CD4-positive, alpha-beta T cell treated with Interleukin-6 at 100 ng/mL for 8 hours (primary cell): ENCODE results near the gene LY6G6D.
"Not testable (repeated sequence)": the region's sequence is repeated elsewhere in the genome, so short reads cannot be mapped to it uniquely, and the experiment has no call there.

ENCODE experiments used
- DNase-seq: peaks from one replicate; pipeline ENCODE4 v3.0.0-alpha.2; 2020; ENCODE audit warnings: mixed read lengths, low spot score

The LY6G6D gene

DNA sequence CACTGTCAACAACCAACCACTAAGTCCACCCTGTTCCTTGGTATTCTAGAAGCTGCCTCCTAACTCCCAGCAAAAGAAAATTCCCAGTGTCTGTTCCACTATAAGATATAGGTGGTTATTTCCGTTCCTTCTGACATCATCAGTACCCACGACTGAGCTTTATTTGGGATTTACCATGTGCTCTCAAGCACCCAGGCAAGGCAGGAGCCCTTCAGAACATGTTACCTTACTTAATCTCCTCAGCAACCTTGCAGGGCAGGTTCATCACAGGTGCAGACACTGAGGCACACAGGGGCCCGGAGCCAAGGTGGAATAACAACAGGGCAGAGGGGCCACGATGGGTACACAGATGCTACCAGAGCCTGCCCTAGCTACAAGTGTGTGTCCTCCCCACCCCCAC, 22.8 kb upstream of the LY6G6D start:
- no peak for DNase-seq

- no peak for DNase-seq
Observed at GRCh38 chr6:31692886-31693285, 22.3 kb upstream of the LY6G6D start.

DNA sequence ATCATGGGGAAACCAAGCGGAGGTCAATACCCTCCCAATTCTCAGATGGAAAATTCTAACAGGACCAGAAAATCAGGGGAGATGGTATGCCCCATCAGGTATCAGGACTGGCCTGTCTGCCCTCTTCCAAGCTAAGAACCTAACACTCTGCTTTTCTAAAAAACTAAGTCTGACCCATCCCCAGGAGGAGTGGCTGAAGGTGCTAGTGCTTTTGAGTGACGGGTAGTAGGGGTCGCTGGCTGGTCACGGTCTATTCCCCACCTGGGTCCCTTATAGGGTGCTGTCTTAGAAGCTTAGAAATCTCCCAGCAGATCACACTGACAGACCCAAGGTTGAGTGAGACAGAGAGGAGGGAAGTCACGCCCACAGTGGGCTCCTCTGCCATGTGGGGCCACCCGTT, 21.6 kb upstream of the LY6G6D start:
- no peak for DNase-seq

DNA sequence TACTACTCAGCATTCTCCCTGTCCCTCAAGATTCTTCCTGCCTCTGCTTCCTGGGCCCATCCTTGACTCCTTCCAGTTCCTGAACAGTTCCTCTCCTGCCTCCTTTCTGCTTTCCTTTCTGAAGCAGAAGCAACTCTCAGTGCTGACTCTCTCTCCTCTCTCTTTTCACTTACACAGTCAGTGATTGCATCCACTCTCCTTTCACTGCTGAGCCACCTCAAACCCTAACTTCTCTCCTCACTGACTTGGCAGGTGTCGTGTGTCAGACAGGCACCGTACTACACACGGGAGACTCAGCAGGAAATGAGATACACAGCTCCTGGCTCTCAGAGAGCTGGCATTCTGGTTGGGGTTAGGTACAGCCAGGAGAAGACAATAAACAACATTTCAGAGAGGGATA, 17.6 kb upstream of the LY6G6D start:
- DNase-seq = no peak

DNA sequence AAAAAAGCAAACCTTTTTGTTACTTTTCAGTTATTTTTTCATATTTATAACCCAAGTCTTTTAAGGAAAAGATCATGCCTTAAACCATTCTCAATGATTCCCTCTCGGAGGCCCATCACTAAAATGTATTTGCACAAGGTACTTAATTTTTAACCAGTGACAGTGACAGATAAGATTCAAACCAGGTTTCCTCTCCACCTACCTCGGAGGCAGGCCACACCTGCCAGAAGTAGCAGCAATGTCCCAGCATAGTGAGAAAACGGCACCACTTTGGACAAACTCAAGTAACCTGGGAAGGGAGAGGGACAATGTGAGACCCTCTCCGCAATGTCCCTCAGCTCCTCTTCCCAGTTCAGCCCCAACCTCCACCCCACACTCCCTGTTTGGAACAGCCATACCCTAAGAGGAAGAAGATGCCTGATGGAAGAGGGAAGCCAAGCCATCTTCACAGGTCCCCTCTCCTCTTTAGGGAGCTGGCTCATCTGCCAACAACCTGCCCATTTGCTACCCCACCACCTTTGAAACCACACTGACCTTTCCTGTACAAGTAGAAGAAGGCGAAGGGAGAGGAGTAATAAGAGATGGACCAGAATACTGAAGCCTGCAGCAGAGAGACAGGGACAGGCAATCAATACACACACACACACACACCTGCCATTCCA, 14.3 kb upstream of the LY6G6D start:
- DNase-seq = no peak

GRCh38 chr6:31701666-31702404, 13.3 kb upstream of the LY6G6D start:
- no peak for DNase-seq

- DNase-seq = no peak
Observed at GRCh38 chr6:31702405-31702818, 12.7 kb upstream of the LY6G6D start.

DNA sequence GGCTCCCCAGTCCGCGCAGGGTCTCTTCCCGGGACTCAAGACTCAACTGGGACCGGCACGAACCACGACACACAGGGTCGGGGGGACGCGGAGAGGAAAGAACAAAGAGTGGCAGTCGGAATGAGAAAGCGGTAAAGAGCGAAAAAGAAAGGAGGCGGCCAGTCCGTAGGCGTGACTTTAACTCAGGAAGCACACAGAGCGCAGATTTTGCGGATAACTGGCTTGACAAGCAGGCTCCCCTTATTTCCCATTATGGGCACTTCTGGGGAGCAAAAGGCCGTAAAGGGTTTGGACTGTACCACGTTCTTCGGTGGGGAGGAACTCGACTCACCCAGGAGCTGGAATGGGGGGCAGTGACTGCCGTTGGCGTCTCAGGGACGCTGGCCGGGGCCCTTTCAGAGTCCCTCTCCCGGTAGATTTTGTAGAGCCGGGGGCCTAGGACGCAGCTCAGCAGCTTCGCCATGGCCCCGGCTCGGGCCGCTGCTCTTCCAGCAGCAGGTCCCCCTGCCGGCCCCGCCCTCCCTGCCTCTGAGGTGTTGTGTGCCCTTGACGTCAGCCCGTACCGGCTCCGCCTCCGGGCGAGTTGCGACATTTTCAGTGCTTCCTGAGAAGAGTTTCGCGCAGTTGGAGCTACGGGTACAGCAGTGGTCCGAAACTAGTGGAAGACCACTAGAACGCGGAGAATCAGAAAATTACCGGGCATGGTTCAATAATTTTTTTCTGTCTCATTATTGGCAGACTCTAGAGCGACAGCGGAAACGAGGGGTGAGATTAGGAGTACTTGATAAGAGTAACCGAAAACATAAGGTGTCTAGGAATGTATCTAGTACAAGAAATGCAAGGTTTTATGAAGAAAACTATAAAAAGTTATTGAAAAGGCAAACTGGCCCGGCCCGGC, 12.1 kb upstream of the LY6G6D start, which contains the start of gene ABHD16A:
ABHD16A (minus strand) TSS at position 506 of the 898 bp plus-strand sequence; CDS start at position 463, 43 bp downstream.
- peak; percentile 98 for DNase-seq

- DNase-seq = no peak
Observed at GRCh38 chr6:31705931-31706330, 9.2 kb upstream of the LY6G6D start.

- DNase-seq = no peak
Observed at GRCh38 chr6:31706599-31706998, 8.5 kb upstream of the LY6G6D start, which contains the start of gene LY6G6F. Gene LY6G6F, plus strand, starts transcription at chr6:31706866. Its CDS starts 41 bp downstream, at chr6:31706907.

DNA sequence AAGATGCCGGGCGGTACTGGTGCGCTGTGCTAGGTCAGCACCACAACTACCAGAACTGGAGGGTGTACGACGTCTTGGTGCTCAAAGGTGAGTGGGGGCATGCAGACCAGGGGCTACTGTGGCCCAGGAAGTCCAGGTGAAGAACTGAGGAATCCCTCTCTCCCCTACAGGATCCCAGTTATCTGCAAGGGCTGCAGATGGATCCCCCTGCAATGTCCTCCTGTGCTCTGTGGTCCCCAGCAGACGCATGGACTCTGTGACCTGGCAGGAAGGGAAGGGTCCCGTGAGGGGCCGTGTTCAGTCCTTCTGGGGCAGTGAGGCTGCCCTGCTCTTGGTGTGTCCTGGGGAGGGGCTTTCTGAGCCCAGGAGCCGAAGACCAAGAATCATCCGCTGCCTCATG, 7.4 kb upstream of the LY6G6D start:
- DNase-seq = no peak

DNA sequence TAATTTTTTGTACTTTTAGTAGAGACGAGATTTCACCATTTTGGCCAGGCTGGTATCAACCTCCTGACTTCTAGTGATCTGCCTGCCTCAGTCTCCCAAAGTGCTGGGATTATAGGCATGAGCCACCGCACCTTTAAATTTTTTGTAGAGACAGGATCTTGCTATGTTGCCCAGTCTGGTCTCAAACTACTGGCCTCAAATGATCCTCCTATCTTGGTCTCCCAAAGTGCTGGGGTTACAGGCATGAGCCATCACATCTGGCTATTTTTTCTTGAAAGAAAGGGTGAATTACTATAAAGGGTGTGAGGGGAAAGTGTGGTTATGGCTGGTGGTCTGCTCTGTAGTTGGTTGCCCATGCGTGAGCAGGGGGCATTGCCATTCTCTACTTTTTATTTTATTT, 6.9 kb upstream of the LY6G6D start:
- DNase-seq = no peak

DNA sequence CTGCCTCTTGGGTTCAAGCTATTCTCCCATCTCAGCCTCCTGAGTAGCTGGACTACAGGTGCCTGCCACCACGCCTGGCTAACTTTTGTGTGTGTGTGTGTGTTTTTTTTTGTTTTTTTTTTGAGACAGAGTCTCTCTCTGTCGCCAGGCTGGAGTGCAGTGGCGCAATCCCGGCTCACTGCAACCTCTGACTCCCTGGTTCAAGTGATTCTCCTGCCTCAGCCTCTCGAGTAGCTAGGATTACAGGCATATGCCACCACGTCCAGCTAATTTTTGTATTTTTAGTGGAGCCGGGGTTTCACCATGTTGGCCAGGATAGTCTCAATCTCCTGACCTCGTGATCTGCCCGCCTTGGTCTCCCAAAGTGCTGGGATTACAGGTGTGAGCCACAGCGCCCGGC, 6.0 kb upstream of the LY6G6D start:
- not testable (repeated sequence) for DNase-seq

DNA sequence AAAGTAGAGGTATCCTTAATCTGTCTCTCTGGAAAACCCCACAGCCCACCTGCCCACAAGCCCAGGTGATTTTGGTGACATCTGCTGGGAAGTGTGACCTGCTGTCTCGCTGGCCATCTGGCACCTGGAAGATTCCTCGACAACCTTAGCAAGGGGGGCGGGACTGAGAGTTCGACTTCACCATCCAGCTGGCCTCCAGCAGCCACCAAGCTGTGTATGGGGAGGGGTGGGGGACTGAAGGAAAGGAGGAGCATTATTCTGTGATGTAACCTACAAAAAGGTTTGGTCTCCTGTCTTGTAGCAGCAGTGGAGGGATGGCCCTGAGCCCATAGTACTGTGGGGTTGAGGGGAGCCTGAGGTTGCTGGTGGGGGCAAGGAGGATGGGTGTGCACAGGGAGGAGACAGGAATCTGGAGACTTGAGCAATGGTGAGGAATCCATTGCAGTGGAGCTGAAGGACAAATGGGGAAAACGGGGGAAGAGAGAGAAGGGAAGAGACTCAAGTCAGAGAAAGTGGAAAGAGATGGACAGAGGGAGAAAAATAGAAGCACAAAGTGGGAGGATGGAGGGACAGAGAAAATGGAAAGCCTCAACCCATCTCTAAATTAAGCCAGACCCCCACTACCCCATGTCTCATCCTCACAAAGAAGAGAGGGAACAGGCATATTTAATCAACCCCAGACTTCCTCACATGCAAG, 4.5 kb upstream of the LY6G6D start:
- DNase-seq = no peak

DNA sequence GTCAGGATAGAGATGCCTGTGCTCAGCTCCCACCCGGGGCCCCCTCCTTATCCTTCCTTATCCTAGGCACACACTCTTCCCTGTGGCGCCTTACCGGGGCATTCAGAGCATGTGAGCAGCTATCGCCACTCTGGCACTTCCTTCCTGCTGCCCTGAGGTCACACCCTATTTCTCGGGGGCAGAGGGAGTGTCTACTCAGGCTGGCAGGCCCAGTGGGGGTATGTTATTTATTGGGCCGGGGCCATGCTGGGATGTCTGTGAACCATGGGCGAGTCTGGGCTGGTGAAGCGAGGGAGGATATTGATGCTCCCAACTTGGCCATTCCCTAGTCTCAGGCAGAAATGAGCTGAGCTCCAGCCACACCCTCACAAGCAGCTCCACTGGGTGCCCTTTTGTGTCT, 3.9 kb upstream of the LY6G6D start:
- DNase-seq = no peak

GRCh38 chr6:31712296-31712695, 2.9 kb upstream of the LY6G6D start:
- DNase-seq = no peak

DNA sequence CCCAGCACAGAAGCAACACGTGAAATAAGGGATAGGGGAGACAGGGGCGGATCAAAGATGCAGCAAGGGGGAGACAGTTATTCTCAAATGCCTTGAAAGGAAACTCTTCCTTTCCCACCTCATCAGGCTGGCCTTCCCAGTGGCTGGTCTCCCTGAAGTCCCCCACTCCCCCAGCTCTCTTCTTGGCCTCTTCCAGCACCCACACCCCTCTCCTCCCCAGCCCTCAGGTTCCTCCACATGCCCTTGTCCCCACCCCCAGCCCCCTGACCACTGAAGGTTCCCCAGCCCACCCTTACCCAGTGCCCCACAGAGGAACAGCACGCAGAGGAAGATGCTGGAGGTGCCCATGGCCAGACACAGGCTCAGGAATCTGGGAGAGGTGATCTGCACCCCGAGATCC, 1.7 kb upstream of the LY6G6D start:
- no peak for DNase-seq

DNA sequence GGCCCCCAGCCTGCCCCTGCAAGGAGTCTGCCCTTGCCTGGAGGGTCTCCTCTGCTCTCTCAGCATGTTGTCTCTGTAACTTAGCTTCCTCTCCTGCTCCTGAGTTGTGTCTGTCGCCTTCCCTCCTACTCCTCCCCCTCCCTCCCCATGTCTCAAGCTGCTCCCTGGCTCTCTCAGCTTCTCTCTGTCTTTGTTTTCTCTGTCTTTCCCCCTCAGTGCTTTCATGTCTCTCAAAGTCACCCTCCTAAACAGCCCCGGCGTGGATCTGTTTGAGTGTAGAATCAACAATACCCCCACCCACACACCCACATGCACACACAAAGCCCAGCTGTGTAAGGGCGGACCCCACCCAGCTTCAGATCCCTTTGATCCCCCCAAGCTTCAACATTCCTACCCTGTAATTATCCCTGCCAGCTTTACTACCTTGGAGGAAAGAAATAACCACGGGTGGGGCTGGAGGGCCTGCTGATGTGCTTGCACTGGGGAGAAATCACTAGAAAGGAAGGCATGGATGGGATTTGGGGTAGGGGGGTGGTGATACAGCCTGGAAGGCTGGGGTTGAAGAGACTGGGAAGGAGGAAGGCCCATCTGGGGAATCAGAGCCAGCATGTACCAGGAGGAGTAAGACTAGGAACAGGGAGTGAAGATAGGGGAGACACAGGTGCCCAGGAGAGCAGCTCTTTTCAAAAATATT, 1.0 kb upstream of the LY6G6D start:
- no peak for DNase-seq

- no peak for DNase-seq
Observed at GRCh38 chr6:31717499-31718222, 2.5 kb downstream of the LY6G6D start.

DNA sequence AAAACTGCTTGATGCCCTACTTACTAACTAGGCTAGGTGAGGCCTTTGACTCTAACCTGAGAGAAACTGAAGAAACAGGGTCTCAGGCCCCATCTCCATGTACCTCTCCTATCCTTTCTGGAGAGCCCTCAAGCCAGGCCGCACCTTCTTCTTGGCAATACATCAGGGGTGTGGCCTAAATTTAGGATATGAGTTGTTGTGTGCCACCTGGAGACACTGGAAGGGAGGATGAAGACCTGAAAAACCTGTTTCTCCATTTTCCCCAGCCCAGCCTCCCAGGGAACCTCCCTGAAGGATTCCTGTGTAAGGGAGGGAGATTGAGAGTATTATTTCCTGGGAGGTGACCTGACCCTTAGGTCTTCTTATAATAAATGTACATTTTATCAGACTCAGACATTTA, 3.1 kb downstream of the LY6G6D start:
- DNase-seq = no peak

DNA sequence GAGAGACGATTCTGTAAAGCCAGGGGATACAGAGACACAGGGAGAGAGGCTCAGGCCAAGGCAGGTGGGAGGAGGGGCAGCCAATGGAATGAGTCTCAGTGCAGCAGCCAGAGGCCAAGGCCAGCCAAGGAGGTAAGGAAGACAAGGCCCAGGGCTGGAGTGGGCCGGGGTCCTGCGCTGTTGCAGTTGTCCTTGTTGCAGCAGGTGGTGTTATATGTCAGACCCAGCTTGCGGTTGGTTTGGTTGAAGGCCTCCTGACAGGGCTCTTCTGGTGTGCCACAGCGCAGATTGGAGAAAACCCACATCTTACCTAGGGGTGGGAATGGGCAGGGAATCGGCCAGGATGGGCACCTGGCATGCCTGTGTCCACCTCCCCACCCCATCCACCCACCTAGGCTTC, 3.9 kb downstream of the LY6G6D start:
- DNase-seq = no peak
